Measurements from ENCODE around the gene IKBKG. TPM values are rescaled to one million over a fixed set of nuclear protein-coding genes. Genes with fewer than 3 reads are reported as not detected.
A peak's percentile ranks its signal among the peaks of the same experiment; 100 is the strongest.

Gene IKBKG
- total and polyA plus RNA-seq, 7 experiments from 2014 or later: 19.6 to 45.5 (median 37.3) TPM

- H3K4me1 Mint-ChIP-seq: peaks cover 0 to 7% (median 0%) of the 10 kb centered on the region in 7 donors
- no peak overlapping the region for H3K4me3 Mint-ChIP-seq
- no peak overlapping the region for H3K4me3 ChIP-seq (ENCODE audit: low read length)
- no peak overlapping the region for H3K27ac ChIP-seq (ENCODE audit: low read depth, low read length)
- H3K27me3 Mint-ChIP-seq: peaks cover 0 to 12% (median 0%) of the 10 kb centered on the region in 5 donors
- H3K9me3 ChIP-seq (ENCODE audit: control insufficient read depth in 2 of 3, low read length in 3 of 3): no peaks in the 10 kb centered on the region
- ChIA-PET POLR2A (no interaction called here), CTCF (no interaction called here)
- H3K27me3 ChIP-seq (ENCODE audit: control insufficient read depth in 2 of 2, insufficient read depth in 2 of 2, low read length in 2 of 2): no peaks in the 10 kb centered on the region
- intact Hi-C loops (cut with micrococcal nuclease): no loop called here
- H3K4me1 ChIP-seq (ENCODE audit: control insufficient read depth in 2 of 2, insufficient read depth in 2 of 2, low read length in 2 of 2): peaks cover 0 to 6% of the 10 kb centered on the region in 2 donors
- ATAC-seq (no peak), DNase-seq (no peak)
- no peak overlapping the region for H3K27ac Mint-ChIP-seq
- peaks cover 0 to 13% (median 2%) of the 10 kb centered on the region in 11 donors for H3K9me3 Mint-ChIP-seq
- peaks cover 0 to 4% (median 0%) of the 10 kb centered on the region in 5 donors for H3K36me3 Mint-ChIP-seq
- H3K36me3 ChIP-seq (ENCODE audit: control insufficient read depth in 2 of 3, insufficient read depth in 3 of 3, low read length in 3 of 3): no peaks in the 10 kb centered on the region
Observed at GRCh38 chrX:154593201-154593600, 45.8 kb downstream of the IKBKG start.

GRCh38 chrX:154594491-154594890, 47.1 kb downstream of the IKBKG start:
- H3K4me1 ChIP-seq (ENCODE audit: control insufficient read depth in 2 of 2, insufficient read depth in 2 of 2, low read length in 2 of 2): peaks cover 0 to 6% of the 10 kb centered on the region in 2 donors
- H3K27me3 Mint-ChIP-seq: peaks cover 0 to 12% (median 0%) of the 10 kb centered on the region in 5 donors
- no peak for ATAC-seq
- no peaks in the 10 kb centered on the region for H3K27me3 ChIP-seq (ENCODE audit: control insufficient read depth in 2 of 2, insufficient read depth in 2 of 2, low read length in 2 of 2)
- H3K27ac ChIP-seq (ENCODE audit: low read depth, low read length): no peak overlapping the region
- POLR2A ChIA-PET: no interaction called here
- H3K4me3 ChIP-seq (ENCODE audit: low read length): no peak overlapping the region
- peaks cover 0 to 4% (median 0%) of the 10 kb centered on the region in 5 donors for H3K36me3 Mint-ChIP-seq
- no peak overlapping the region for H3K27ac Mint-ChIP-seq
- intact Hi-C loops (cut with micrococcal nuclease): no loop called here
- CTCF ChIA-PET: no interaction called here
- H3K4me3 Mint-ChIP-seq: no peak overlapping the region
- peaks cover 0 to 7% (median 0%) of the 10 kb centered on the region in 7 donors for H3K4me1 Mint-ChIP-seq
- no peaks in the 10 kb centered on the region for H3K9me3 ChIP-seq (ENCODE audit: control insufficient read depth in 2 of 3, low read length in 3 of 3)
- peaks cover 0 to 13% (median 2%) of the 10 kb centered on the region in 11 donors for H3K9me3 Mint-ChIP-seq
- DNase-seq: no peak
- no peaks in the 10 kb centered on the region for H3K36me3 ChIP-seq (ENCODE audit: control insufficient read depth in 2 of 3, insufficient read depth in 3 of 3, low read length in 3 of 3)

GRCh38 chrX:154595559-154596249, 48.3 kb downstream of the IKBKG start:
- Mint-ChIP-seq H3K36me3 (peaks cover 0 to 4% (median 0%) of the 10 kb centered on the region in 5 donors), H3K27me3 (peaks cover 0 to 12% (median 0%) of the 10 kb centered on the region in 5 donors), H3K9me3 (peaks cover 0 to 13% (median 2%) of the 10 kb centered on the region in 11 donors), H3K27ac (no peak overlapping the region), H3K4me3 (no peak overlapping the region), H3K4me1 (peaks cover 0 to 7% (median 0%) of the 10 kb centered on the region in 7 donors)
- POLR2A ChIA-PET: no interaction called here
- no peaks in the 10 kb centered on the region for H3K9me3 ChIP-seq (ENCODE audit: control insufficient read depth in 2 of 3, low read length in 3 of 3)
- no peaks in the 10 kb centered on the region for H3K27me3 ChIP-seq (ENCODE audit: control insufficient read depth in 2 of 2, insufficient read depth in 2 of 2, low read length in 2 of 2)
- H3K4me3 ChIP-seq (ENCODE audit: low read length): no peak overlapping the region
- peaks cover 0 to 6% of the 10 kb centered on the region in 2 donors for H3K4me1 ChIP-seq (ENCODE audit: control insufficient read depth in 2 of 2, insufficient read depth in 2 of 2, low read length in 2 of 2)
- CTCF ChIA-PET: no interaction called here
- H3K36me3 ChIP-seq (ENCODE audit: control insufficient read depth in 2 of 3, insufficient read depth in 3 of 3, low read length in 3 of 3): no peaks in the 10 kb centered on the region
- DNase-seq (no peak), ATAC-seq (no peak)
- intact Hi-C loops (cut with micrococcal nuclease): no loop called here
- H3K27ac ChIP-seq (ENCODE audit: low read depth, low read length): no peak overlapping the region

GRCh38 chrX:154596290-154596929, 49.0 kb downstream of the IKBKG start:
- H3K4me1 ChIP-seq (ENCODE audit: control insufficient read depth in 2 of 2, insufficient read depth in 2 of 2, low read length in 2 of 2): peaks cover 0 to 6% of the 10 kb centered on the region in 2 donors
- H3K36me3 ChIP-seq (ENCODE audit: control insufficient read depth in 2 of 3, insufficient read depth in 3 of 3, low read length in 3 of 3): no peaks in the 10 kb centered on the region
- no peak overlapping the region for H3K4me3 ChIP-seq (ENCODE audit: low read length)
- H3K27ac ChIP-seq (ENCODE audit: low read depth, low read length): no peak overlapping the region
- CTCF ChIA-PET: no interaction called here
- H3K27me3 ChIP-seq (ENCODE audit: control insufficient read depth in 2 of 2, insufficient read depth in 2 of 2, low read length in 2 of 2): no peaks in the 10 kb centered on the region
- intact Hi-C loops (cut with micrococcal nuclease): no loop called here
- Mint-ChIP-seq H3K4me3 (no peak overlapping the region), H3K4me1 (peaks cover 0 to 7% (median 0%) of the 10 kb centered on the region in 7 donors), H3K9me3 (peaks cover 0 to 13% (median 2%) of the 10 kb centered on the region in 11 donors), H3K27me3 (peaks cover 0 to 12% (median 0%) of the 10 kb centered on the region in 5 donors), H3K36me3 (peaks cover 0 to 4% (median 0%) of the 10 kb centered on the region in 5 donors), H3K27ac (no peak overlapping the region)
- POLR2A ChIA-PET: no interaction called here
- H3K9me3 ChIP-seq (ENCODE audit: control insufficient read depth in 2 of 3, low read length in 3 of 3): no peaks in the 10 kb centered on the region
- no peak for DNase-seq
- ATAC-seq: peak; percentile 57

- Histone ChIP-seq H3K4me3 (ENCODE audit: low read length) (no peak overlapping the region), H3K27me3 (ENCODE audit: control insufficient read depth in 2 of 2, insufficient read depth in 2 of 2, low read length in 2 of 2) (no peaks in the 10 kb centered on the region), H3K4me1 (ENCODE audit: control insufficient read depth in 2 of 2, insufficient read depth in 2 of 2, low read length in 2 of 2) (peaks cover 0 to 6% of the 10 kb centered on the region in 2 donors), H3K36me3 (ENCODE audit: control insufficient read depth in 2 of 3, insufficient read depth in 3 of 3, low read length in 3 of 3) (no peaks in the 10 kb centered on the region), H3K27ac (ENCODE audit: low read depth, low read length) (no peak overlapping the region), H3K9me3 (ENCODE audit: control insufficient read depth in 2 of 3, low read length in 3 of 3) (no peaks in the 10 kb centered on the region)
- DNase-seq: no peak
- ChIA-PET POLR2A (no interaction called here), CTCF (no interaction called here)
- Mint-ChIP-seq H3K27me3 (peaks cover 0 to 11% (median 0%) of the 10 kb centered on the region in 5 donors), H3K27ac (no peak overlapping the region), H3K9me3 (peaks cover 0 to 6% (median 0%) of the 10 kb centered on the region in 11 donors), H3K4me3 (no peak overlapping the region), H3K4me1 (peaks cover 0 to 7% (median 0%) of the 10 kb centered on the region in 7 donors), H3K36me3 (no peaks in the 10 kb centered on the region)
- intact Hi-C loops (cut with micrococcal nuclease): no loop called here
- ATAC-seq: no peak
Observed at GRCh38 chrX:154597221-154597620, 49.8 kb downstream of the IKBKG start.

- ATAC-seq (no peak), DNase-seq (no peak)
- Histone ChIP-seq H3K4me1 (ENCODE audit: control insufficient read depth in 2 of 2, insufficient read depth in 2 of 2, low read length in 2 of 2) (peaks cover 0 to 6% of the 10 kb centered on the region in 2 donors), H3K4me3 (ENCODE audit: low read length) (no peak overlapping the region), H3K27ac (ENCODE audit: low read depth, low read length) (no peak overlapping the region), H3K36me3 (ENCODE audit: control insufficient read depth in 2 of 3, insufficient read depth in 3 of 3, low read length in 3 of 3) (no peaks in the 10 kb centered on the region), H3K27me3 (ENCODE audit: control insufficient read depth in 2 of 2, insufficient read depth in 2 of 2, low read length in 2 of 2) (no peaks in the 10 kb centered on the region), H3K9me3 (ENCODE audit: control insufficient read depth in 2 of 3, low read length in 3 of 3) (no peaks in the 10 kb centered on the region)
- H3K36me3 Mint-ChIP-seq: no peaks in the 10 kb centered on the region
- H3K27ac Mint-ChIP-seq: no peak overlapping the region
- peaks cover 0 to 8% (median 0%) of the 10 kb centered on the region in 5 donors for H3K27me3 Mint-ChIP-seq
- CTCF ChIA-PET: no interaction called here
- POLR2A ChIA-PET: no interaction called here
- no peak overlapping the region for H3K4me3 Mint-ChIP-seq
- intact Hi-C loops (cut with micrococcal nuclease): no loop called here
- H3K4me1 Mint-ChIP-seq: peaks cover 0 to 7% (median 0%) of the 10 kb centered on the region in 7 donors
- H3K9me3 Mint-ChIP-seq: peaks cover 0 to 3% (median 0%) of the 10 kb centered on the region in 11 donors
Observed at GRCh38 chrX:154598656-154599055, 51.2 kb downstream of the IKBKG start.

Measured in naive thymus-derived CD4-positive, alpha-beta T cell (primary cell).